SK-N-SH treated with all-trans-retinoic acid at 6 μM for 48 hours (cell line): ENCODE results near the gene INTU.
A peak's percentile ranks its signal among the peaks of the same experiment; 100 is the strongest.

Experiments used
- ATAC-seq: fragments of 200-7000 bp; cut with Tn5 transposase; 3 replicates; pipeline ENCODE4 v1.9.1; 2020; ENCODE audit warnings: mild to moderate bottlenecking, moderate library complexity
- ARNTL ChIP-seq: fragments of 450-650 bp; formaldehyde crosslinking; IDR thresholded peaks from 2 replicates; pipeline ENCODE4 v1.5.0; 2020; ENCODE audit warnings: low read depth, mild to moderate bottlenecking, moderate library complexity, borderline replicate concordance
- BACH2 ChIP-seq: fragments of 250-450 bp; sonication (Bioruptor Pico); IDR thresholded peaks from 2 replicates; pipeline ENCODE4 v1.9.0; 2021; ENCODE audit warnings: mild to moderate bottlenecking, borderline replicate concordance
- CSDC2 ChIP-seq: fragments of 250-450 bp; sonication (Bioruptor Pico); IDR thresholded peaks from 2 replicates; pipeline ENCODE4 v1.5.0; 2020; ENCODE audit warnings: mild to moderate bottlenecking, moderate library complexity
- ISL1 ChIP-seq: fragments of 250-450 bp; sonication (Bioruptor Pico); IDR thresholded peaks from 2 replicates; pipeline ENCODE4 v2.1.2; 2022; ENCODE audit warnings: mild to moderate bottlenecking, moderate library complexity
- OSR1 ChIP-seq: fragments of 250-450 bp; sonication (Bioruptor Pico); IDR thresholded peaks from 2 replicates; pipeline ENCODE4 v1.8.0; 2022; ENCODE audit warnings: moderate library complexity, mild to moderate bottlenecking, inconsistent platforms
- PPARA ChIP-seq: fragments of 250-450 bp; sonication (Bioruptor Pico); IDR thresholded peaks from 2 replicates; pipeline ENCODE4 v1.5.0; 2020; ENCODE audit warnings: mild to moderate bottlenecking, borderline replicate concordance
- RARB ChIP-seq: fragments of 250-450 bp; sonication (Bioruptor Pico); IDR thresholded peaks from 2 replicates; pipeline ENCODE4 v1.8.0; 2021; ENCODE audit warnings: mild to moderate bottlenecking, moderate library complexity
- SNAI2 ChIP-seq: fragments of 250-450 bp; sonication (Bioruptor Pico); IDR thresholded peaks from 2 replicates; pipeline ENCODE4 v1.5.0; 2020; ENCODE audit warnings: mild to moderate bottlenecking, moderate library complexity
- TCF4 ChIP-seq: fragments of 250-450 bp; sonication (Bioruptor Pico); IDR thresholded peaks from 2 replicates; pipeline ENCODE4 v1.8.0; 2021; ENCODE audit warnings: mild to moderate bottlenecking, moderate library complexity, borderline replicate concordance
- TOX ChIP-seq: fragments of 250-450 bp; sonication (Bioruptor Pico); IDR thresholded peaks from 2 replicates; pipeline ENCODE4 v1.8.0; 2021; ENCODE audit warnings: mild to moderate bottlenecking, moderate library complexity, borderline replicate concordance
- ZC3H10 ChIP-seq: fragments of 250-450 bp; sonication (Bioruptor Pico); IDR thresholded peaks from 2 replicates; pipeline ENCODE4 v1.5.1; 2021; ENCODE audit warnings: mild to moderate bottlenecking, moderate library complexity
- ZFP3 ChIP-seq: fragments of 250-450 bp; sonication (Bioruptor Pico); IDR thresholded peaks from 2 replicates; pipeline ENCODE4 v1.5.0; 2020; ENCODE audit warnings: mild to moderate bottlenecking, moderate library complexity
- ZFP30 ChIP-seq: fragments of 450-650 bp; formaldehyde crosslinking; IDR thresholded peaks from 2 replicates; pipeline ENCODE4 v1.5.0; 2022; ENCODE audit warnings: mild to moderate bottlenecking, moderate library complexity
- ZNF565 ChIP-seq: fragments of 450-650 bp; formaldehyde crosslinking; conservative IDR thresholded peaks from 2 replicates; pipeline ENCODE4 v1.5.0; 2020; ENCODE audit warnings: low read depth, mild to moderate bottlenecking, moderate library complexity
- ZNF70 ChIP-seq: fragments of 450-650 bp; formaldehyde crosslinking; IDR thresholded peaks from 2 replicates; pipeline ENCODE4 v1.5.0; 2020; ENCODE audit warnings: mild to moderate bottlenecking, moderate library complexity
- ZNF8 ChIP-seq: fragments of 450-650 bp; formaldehyde crosslinking; IDR thresholded peaks from 2 replicates; pipeline ENCODE4 v1.5.0; 2020; ENCODE audit warnings: mild to moderate bottlenecking, moderate library complexity
- TF ChIP-seq, protein P1 (sequence below): fragments of 250-450 bp; sonication (Bioruptor Pico); IDR thresholded peaks from 2 replicates; pipeline ENCODE4 v1.5.0; 2020; ENCODE audit warnings: mild to moderate bottlenecking, moderate library complexity
- TF ChIP-seq, protein P2 (sequence below): fragments of 250-450 bp; sonication (Bioruptor Pico); IDR thresholded peaks from 2 replicates; pipeline ENCODE4 v1.5.1; 2021; ENCODE audit warnings: mild to moderate bottlenecking, moderate library complexity
- TF ChIP-seq, protein P3 (sequence below): fragments of 250-450 bp; sonication (Bioruptor Pico); IDR thresholded peaks from 2 replicates; pipeline ENCODE4 v1.8.0; 2020; ENCODE audit warnings: mild to moderate bottlenecking, moderate library complexity, borderline replicate concordance
- TF ChIP-seq, protein P4 (sequence below): fragments of 250-450 bp; sonication (Bioruptor Pico); IDR thresholded peaks from 2 replicates; pipeline ENCODE4 v1.5.1; 2020; ENCODE audit warnings: low read depth, mild to moderate bottlenecking, moderate library complexity

INTU gene

DNA sequence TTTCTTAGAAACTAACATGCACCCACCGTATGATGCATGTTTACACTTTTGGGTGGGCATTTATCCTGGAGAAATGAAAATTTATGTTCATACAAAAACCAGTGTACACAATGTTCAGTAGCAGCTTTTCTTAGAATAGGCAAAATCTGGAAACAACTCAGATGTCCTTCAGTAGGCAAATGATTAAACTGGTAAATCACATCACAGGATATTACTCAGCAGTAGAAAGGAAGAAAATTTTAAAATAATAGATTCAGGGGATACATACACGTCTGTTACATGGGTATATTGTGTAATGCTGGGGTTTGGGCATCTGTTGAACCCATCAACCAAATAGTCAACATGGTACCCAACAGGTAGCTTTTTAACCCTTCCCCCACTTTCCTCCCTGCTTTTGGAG is 124.1 kb downstream of the INTU start (continued):
- TF ChIP-seq ZC3H10 (CRISPR knock-in tag) (no peak), ZNF565 (CRISPR knock-in tag) (no peak)
- TF ChIP-seq, protein P1, sequence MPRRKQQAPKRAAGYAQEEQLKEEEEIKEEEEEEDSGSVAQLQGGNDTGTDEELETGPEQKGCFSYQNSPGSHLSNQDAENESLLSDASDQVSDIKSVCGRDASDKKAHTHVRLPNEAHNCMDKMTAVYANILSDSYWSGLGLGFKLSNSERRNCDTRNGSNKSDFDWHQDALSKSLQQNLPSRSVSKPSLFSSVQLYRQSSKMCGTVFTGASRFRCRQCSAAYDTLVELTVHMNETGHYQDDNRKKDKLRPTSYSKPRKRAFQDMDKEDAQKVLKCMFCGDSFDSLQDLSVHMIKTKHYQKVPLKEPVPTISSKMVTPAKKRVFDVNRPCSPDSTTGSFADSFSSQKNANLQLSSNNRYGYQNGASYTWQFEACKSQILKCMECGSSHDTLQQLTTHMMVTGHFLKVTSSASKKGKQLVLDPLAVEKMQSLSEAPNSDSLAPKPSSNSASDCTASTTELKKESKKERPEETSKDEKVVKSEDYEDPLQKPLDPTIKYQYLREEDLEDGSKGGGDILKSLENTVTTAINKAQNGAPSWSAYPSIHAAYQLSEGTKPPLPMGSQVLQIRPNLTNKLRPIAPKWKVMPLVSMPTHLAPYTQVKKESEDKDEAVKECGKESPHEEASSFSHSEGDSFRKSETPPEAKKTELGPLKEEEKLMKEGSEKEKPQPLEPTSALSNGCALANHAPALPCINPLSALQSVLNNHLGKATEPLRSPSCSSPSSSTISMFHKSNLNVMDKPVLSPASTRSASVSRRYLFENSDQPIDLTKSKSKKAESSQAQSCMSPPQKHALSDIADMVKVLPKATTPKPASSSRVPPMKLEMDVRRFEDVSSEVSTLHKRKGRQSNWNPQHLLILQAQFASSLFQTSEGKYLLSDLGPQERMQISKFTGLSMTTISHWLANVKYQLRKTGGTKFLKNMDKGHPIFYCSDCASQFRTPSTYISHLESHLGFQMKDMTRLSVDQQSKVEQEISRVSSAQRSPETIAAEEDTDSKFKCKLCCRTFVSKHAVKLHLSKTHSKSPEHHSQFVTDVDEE (CRISPR knock-in tag): no peak

DNA sequence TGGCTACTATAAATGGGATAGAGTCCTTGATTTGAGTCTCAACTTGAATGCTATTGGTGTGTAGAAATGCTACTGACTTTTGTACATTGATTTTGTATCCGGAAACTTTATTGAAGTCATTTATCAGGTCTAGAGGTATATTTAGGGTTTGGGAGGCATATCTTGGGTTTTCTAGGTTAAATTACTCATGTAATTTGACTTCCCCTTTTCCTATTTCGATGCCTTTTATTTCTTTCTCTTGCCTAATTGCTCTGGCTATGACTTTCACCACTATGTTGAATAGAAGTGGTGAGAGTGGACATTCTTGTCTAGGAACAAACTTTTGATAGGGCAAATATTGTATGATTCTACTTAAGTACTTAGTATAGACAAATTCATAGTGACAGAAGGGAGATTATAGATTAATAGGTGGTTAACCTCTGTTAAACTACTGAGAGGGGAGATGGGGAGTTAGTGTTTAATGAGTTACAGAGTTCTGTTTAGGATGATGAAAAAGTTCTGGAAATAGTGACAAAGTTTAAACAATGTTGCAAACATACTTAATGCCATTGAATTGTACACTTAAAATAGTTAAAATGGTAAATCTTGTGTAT is 126.6 kb downstream of the INTU start:
- no peak for TF ChIP-seq ARNTL (CRISPR knock-in tag)
- no peak for TF ChIP-seq BACH2
- TF ChIP-seq TOX: no peak
- no peak for TF ChIP-seq ZNF70 (CRISPR knock-in tag)
- no peak for TF ChIP-seq RARB (CRISPR knock-in tag)
- no peak for TF ChIP-seq ZFP30 (CRISPR knock-in tag)
- TF ChIP-seq ISL1 (CRISPR knock-in tag): no peak
- TF ChIP-seq ZC3H10 (CRISPR knock-in tag): no peak
- TF ChIP-seq, protein P1 (CRISPR knock-in tag): no peak
- no peak for TF ChIP-seq CSDC2 (CRISPR knock-in tag)
- no peak for TF ChIP-seq TCF4 (CRISPR knock-in tag)
- TF ChIP-seq ZFP3 (CRISPR knock-in tag): no peak
- no peak for TF ChIP-seq OSR1
- TF ChIP-seq, protein P2, sequence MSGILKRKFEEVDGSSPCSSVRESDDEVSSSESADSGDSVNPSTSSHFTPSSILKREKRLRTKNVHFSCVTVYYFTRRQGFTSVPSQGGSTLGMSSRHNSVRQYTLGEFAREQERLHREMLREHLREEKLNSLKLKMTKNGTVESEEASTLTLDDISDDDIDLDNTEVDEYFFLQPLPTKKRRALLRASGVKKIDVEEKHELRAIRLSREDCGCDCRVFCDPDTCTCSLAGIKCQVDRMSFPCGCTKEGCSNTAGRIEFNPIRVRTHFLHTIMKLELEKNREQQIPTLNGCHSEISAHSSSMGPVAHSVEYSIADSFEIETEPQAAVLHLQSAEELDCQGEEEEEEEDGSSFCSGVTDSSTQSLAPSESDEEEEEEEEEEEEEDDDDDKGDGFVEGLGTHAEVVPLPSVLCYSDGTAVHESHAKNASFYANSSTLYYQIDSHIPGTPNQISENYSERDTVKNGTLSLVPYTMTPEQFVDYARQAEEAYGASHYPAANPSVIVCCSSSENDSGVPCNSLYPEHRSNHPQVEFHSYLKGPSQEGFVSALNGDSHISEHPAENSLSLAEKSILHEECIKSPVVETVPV: no peak
- no peak for TF ChIP-seq SNAI2 (CRISPR knock-in tag)
- no peak for TF ChIP-seq ZNF8 (CRISPR knock-in tag)
- no peak for TF ChIP-seq PPARA
- no peak for ATAC-seq

DNA sequence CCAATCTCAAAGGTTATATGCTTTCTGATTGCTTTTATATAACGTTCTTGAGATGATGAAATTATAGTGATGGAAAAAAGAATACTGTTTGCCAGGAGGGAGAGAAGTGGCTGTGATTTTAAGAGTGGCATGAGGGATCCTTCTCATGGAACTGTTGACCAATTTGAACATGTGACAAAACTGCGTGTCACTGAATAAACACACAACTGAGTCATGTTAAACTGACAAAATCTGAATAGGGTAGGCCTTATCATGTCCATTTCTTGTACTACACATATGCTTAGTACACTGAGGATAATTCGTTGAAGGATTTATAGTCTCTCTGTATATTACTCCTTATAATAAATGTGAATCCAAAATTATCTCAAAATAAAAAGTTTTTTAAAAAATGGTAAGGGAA is 127.1 kb downstream of the INTU start:
- TF ChIP-seq, protein P3, sequence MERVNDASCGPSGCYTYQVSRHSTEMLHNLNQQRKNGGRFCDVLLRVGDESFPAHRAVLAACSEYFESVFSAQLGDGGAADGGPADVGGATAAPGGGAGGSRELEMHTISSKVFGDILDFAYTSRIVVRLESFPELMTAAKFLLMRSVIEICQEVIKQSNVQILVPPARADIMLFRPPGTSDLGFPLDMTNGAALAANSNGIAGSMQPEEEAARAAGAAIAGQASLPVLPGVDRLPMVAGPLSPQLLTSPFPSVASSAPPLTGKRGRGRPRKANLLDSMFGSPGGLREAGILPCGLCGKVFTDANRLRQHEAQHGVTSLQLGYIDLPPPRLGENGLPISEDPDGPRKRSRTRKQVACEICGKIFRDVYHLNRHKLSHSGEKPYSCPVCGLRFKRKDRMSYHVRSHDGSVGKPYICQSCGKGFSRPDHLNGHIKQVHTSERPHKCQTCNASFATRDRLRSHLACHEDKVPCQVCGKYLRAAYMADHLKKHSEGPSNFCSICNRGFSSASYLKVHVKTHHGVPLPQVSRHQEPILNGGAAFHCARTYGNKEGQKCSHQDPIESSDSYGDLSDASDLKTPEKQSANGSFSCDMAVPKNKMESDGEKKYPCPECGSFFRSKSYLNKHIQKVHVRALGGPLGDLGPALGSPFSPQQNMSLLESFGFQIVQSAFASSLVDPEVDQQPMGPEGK (CRISPR knock-in tag): no peak
- TF ChIP-seq ZNF8 (CRISPR knock-in tag): no peak
- no peak for ATAC-seq

DNA sequence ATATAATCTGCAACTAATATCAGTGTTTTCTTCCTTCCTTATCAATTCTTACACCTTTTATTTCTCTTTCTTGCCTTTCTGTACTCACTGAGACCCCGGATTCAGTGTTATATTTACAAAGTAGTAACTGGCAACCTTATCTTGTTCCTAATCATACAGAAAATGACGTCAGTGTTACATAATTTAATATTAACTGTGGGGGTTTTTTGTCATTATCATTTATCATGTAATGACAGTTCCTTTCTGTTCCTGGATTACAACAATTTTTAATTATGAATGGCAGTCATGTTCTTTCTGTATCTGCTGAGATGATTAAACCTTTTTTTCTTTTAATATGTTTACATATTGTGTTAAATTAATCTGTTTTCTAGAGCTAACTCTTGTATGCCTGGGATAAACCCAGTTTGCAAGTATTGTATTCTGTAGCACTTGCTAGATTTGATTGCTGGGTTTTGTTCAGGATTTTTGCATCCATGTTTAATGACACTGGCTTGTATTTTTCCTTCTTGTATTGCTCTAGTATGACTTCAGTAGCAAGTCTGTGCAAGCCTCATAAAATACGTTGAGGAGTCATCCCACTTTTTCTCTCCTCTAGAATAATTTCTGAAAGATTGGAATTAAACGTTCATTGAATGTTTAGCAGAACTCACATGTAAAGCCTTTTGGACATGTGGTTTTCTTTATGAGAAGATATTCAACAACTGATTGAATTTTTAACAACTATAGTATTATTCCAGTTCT is 138.9 kb downstream of the INTU start:
- no peak for ATAC-seq
- no peak for TF ChIP-seq BACH2
- no peak for TF ChIP-seq ZFP3 (CRISPR knock-in tag)
- TF ChIP-seq, protein P3 (CRISPR knock-in tag): 0 out of 2 replicates have a peak, but pooled peaks have one; percentile 35
- TF ChIP-seq, protein P4, sequence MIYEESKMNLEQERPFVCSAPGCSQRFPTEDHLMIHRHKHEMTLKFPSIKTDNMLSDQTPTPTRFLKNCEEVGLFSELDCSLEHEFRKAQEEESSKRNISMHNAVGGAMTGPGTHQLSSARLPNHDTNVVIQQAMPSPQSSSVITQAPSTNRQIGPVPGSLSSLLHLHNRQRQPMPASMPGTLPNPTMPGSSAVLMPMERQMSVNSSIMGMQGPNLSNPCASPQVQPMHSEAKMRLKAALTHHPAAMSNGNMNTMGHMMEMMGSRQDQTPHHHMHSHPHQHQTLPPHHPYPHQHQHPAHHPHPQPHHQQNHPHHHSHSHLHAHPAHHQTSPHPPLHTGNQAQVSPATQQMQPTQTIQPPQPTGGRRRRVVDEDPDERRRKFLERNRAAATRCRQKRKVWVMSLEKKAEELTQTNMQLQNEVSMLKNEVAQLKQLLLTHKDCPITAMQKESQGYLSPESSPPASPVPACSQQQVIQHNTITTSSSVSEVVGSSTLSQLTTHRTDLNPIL: peak; percentile 94
- TF ChIP-seq, protein P2: peak; percentile 38; the same call in 1 of the 2 replicates
- peak; percentile 85 for TF ChIP-seq ISL1 (CRISPR knock-in tag)
